SK-N-SH (cell line): ENCODE measurements around the gene P3H2. TPM values are rescaled to one million over a fixed set of nuclear protein-coding genes. Genes with fewer than 3 reads are reported as not detected.
A peak's percentile ranks its signal among the peaks of the same experiment; 100 is the strongest.

Experiments used
- CTCF ChIA-PET: fragments of 300-600, 350-600 bp; formaldehyde crosslinking; extraction: SDS; loops from one replicate; lab custom pipeline; 2021; lab: Yijun Ruan, JAX
- POLR2A ChIA-PET: fragments of 350-600 bp; sonication (Branson Sonifier 250); formaldehyde crosslinking; extraction: SDS; loops from one replicate; lab custom pipeline; 2020; ENCODE audit warnings: antibody characterized with exemption, inconsistent platforms; lab: Yijun Ruan, JAX
- DNase-seq: peaks from one replicate; pipeline ENCODE4 v3.0.0; 2012
- H2AFZ ChIP-seq: fragments of 200-600 bp; sonication (generic); 2 replicates; pipeline ENCODE4 v1.8.1; 2016; ENCODE audit warnings: antibody characterized with exemption, mild to moderate bottlenecking, low read depth
- H3F3A ChIP-seq: fragments of 200-600 bp; sonication (generic); replicated peaks from 2 replicates; pipeline ENCODE3; 2016; ENCODE audit warnings: antibody characterized with exemption, mild to moderate bottlenecking; ENCODE audit not compliant: insufficient read depth
- H3K27ac ChIP-seq, 2 experiments: fragments of 200-500 bp in 1 of 2; fragments of 200-600 bp in 1 of 2; sonication (Bioruptor generic) in 1 of 2; sonication (generic), shearing (Covaris generic) in 1 of 2; 2 replicates each; pipeline versions ENCODE4 v1.5.1 to v1.6.1; 2014 to 2016; ENCODE audit warnings: low read depth in 2 of 2, inconsistent platforms in 1 of 2, low read length in 1 of 2, mild to moderate bottlenecking in 1 of 2, mixed read lengths in 1 of 2
- H3K27me3 ChIP-seq: fragments of 200-600 bp; sonication (generic), shearing (Covaris generic); 2 replicates; pipeline ENCODE4 v1.6.1; 2016; ENCODE audit warnings: mixed run types; ENCODE audit not compliant: insufficient read depth
- H3K36me3 ChIP-seq, 2 experiments: fragments of 200-500 bp in 1 of 2; fragments of 200-600 bp in 1 of 2; sonication (Bioruptor generic) in 1 of 2; sonication (generic) in 1 of 2; replicated peaks in 1 of 2; 2 replicates each; pipeline versions ENCODE3 to v1.5.1; 2014 to 2016; ENCODE audit warnings: low read length in 1 of 2, mild to moderate bottlenecking in 1 of 2; ENCODE audit not compliant: insufficient read depth in 2 of 2, control insufficient read depth in 1 of 2
- H3K4me1 ChIP-seq, 2 experiments: fragments of 200-500 bp in 1 of 2; fragments of 200-600 bp in 1 of 2; sonication (Bioruptor generic) in 1 of 2; sonication (generic), shearing (Covaris generic) in 1 of 2; 2 replicates each; pipeline versions ENCODE4 v1.5.1 to v1.6.1; 2014 to 2016; ENCODE audit warnings: low read depth in 1 of 2, low read length in 1 of 2, mixed run types in 1 of 2; ENCODE audit not compliant: insufficient read depth in 2 of 2, control insufficient read depth in 1 of 2
- H3K4me2 ChIP-seq: fragments of 200-600 bp; sonication (generic), shearing (Covaris generic); 2 replicates; pipeline ENCODE4 v1.6.1; 2017; ENCODE audit warnings: mixed run types
- H3K4me3 ChIP-seq, 2 experiments: fragments of 200-500 bp in 1 of 2; fragments of 200-600 bp in 1 of 2; sonication (Bioruptor generic) in 1 of 2; sonication (generic), shearing (Covaris generic) in 1 of 2; 2 replicates each; pipeline versions ENCODE4 v1.5.1 to v1.8.1; 2014 to 2016; ENCODE audit warnings: low read depth in 2 of 2, inconsistent platforms in 1 of 2, low read length in 1 of 2, mild to moderate bottlenecking in 1 of 2, mixed read lengths in 1 of 2, moderate library complexity in 1 of 2
- H3K79me2 ChIP-seq: fragments of 200-600 bp; sonication (generic); 2 replicates; pipeline ENCODE4 v1.8.1; 2017; ENCODE audit warnings: mild to moderate bottlenecking; ENCODE audit not compliant: insufficient read depth
- H3K9ac ChIP-seq: fragments of 200-600 bp; sonication (generic); 2 replicates; pipeline ENCODE4 v1.6.1; 2017; ENCODE audit warnings: mixed run types
- H3K9me2 ChIP-seq: fragments of 200-600 bp; sonication (generic); 2 replicates; pipeline ENCODE4 v1.6.1; 2017; ENCODE audit warnings: mixed run types
- H3K9me3 ChIP-seq: fragments of 200-600 bp; sonication (generic); 2 replicates; pipeline ENCODE4 v1.6.1; 2017; ENCODE audit warnings: mixed run types, mild to moderate bottlenecking, moderate library complexity
- H4K20me1 ChIP-seq: fragments of 200-600 bp; sonication (generic); 2 replicates; pipeline ENCODE4 v1.6.1; 2017; ENCODE audit warnings: mild to moderate bottlenecking, mixed run types; ENCODE audit not compliant: insufficient read depth
- EZH2phosphoT487 ChIP-seq: fragments of 200-600 bp; sonication (generic); IDR thresholded peaks from 2 replicates; pipeline ENCODE4 v1.6.1; 2017; ENCODE audit warnings: low read depth, mixed run types, mild to moderate bottlenecking, antibody characterized with exemption, moderate library complexity, borderline replicate concordance
- FOSL2 ChIP-seq: IDR thresholded peaks from 2 replicates; pipeline ENCODE4 v1.4.0; 2012; ENCODE audit warnings: low read depth, mild to moderate bottlenecking, moderate library complexity, borderline replicate concordance
- FOXM1 ChIP-seq: IDR thresholded peaks from 2 replicates; pipeline ENCODE4 v1.4.0; 2012; ENCODE audit warnings: low read depth, mild to moderate bottlenecking
- JUND ChIP-seq: IDR thresholded peaks from 2 replicates; pipeline ENCODE4 v1.4.0; 2012
- MXI1 ChIP-seq: IDR thresholded peaks from 2 replicates; pipeline ENCODE4 v1.6.1; 2012; ENCODE audit warnings: mild to moderate bottlenecking, low read depth, low read length, improper control_type of control experiment
- NFIC ChIP-seq: IDR thresholded peaks from 2 replicates; pipeline ENCODE4 v1.4.0; 2012; ENCODE audit warnings: borderline replicate concordance
- PBX3 ChIP-seq: IDR thresholded peaks from 2 replicates; pipeline ENCODE4; 2012
- POLR2AphosphoS5 ChIP-seq: IDR thresholded peaks from 2 replicates; pipeline ENCODE4 v1.6.1; 2012; ENCODE audit warnings: low read depth, low read length
- RFX5 ChIP-seq: IDR thresholded peaks from 2 replicates; pipeline ENCODE4 v1.6.1; 2012; ENCODE audit warnings: mild to moderate bottlenecking, improper control_type of control experiment, low read length
- TCF12 ChIP-seq: IDR thresholded peaks from 2 replicates; pipeline ENCODE4 v1.4.0; 2012
- USF2 ChIP-seq: fragments of 150-350 bp; IDR thresholded peaks from 2 replicates; pipeline ENCODE4 v1.6.1; 2017; ENCODE audit warnings: antibody characterized with exemption, low read length, low read depth, borderline replicate concordance
- YY1 ChIP-seq: IDR thresholded peaks from 2 replicates; pipeline ENCODE4 v1.4.0; 2012; ENCODE audit warnings: low read depth, mild to moderate bottlenecking
- WGBS: methylation state at CpG from one replicate; pipeline ENCODE4 v1.1.6; 2017; ENCODE audit warnings: low lambda C conversion rate; 5-methylcytosine and 5-hydroxymethylcytosine counted together
- polyA plus RNA-seq, 3 experiments: library from polyadenylated mRNA; depleted of rRNA; stranded (reverse); fragments of >200 nt; gene quantifications; 2 replicates each; pipeline ENCODE4 v1.2.3, GENCODE V29; 2012

P3H2 gene
- polyA plus RNA-seq, 1 of the 3 experiments (the other 2 are of a cell fraction) = 2.8 TPM

- no peaks in the 10 kb centered on the region for H3F3A ChIP-seq
- no peak overlapping the region for H3K4me2 ChIP-seq
- no peaks in the 10 kb centered on the region for H3K9me2 ChIP-seq
- peaks cover 0 to 6% of the 10 kb centered on the region in 2 experiments; a peak in 3 of 4 replicates for H3K4me1 ChIP-seq
- WGBS = 38% methylated on average over 5 of the region's 5 CpGs
- H4K20me1 ChIP-seq = no peaks in the 10 kb centered on the region
- POLR2A ChIA-PET = no interaction called here
- CTCF ChIA-PET = interaction anchor here (1.0 kb wide), 1 partner anchor 9 kb away, joined by 3 read pairs; no protein-coding TSS in a partner anchor
- H3K36me3 ChIP-seq = no peaks in the 10 kb centered on the region
- no peak for TF ChIP-seq USF2
- no peak for TF ChIP-seq FOXM1
- TF ChIP-seq MXI1 = no peak
- TF ChIP-seq POLR2AphosphoS5 = no peak
- DNase-seq = no peak
- H3K4me3 ChIP-seq = no peak overlapping the region
- H3K79me2 ChIP-seq = no peaks in the 10 kb centered on the region
- no peaks in the 10 kb centered on the region for H3K9me3 ChIP-seq
- no peak overlapping the region for H2AFZ ChIP-seq
- H3K9ac ChIP-seq = no peak overlapping the region
- no peak overlapping the region for H3K27ac ChIP-seq
- 0 out of 2 replicates have a peak, but pooled peaks cover 5% of the 10 kb centered on the region for H3K27me3 ChIP-seq
These were observed 80.6 kb downstream of the P3H2 start for GRCh38 chr3:190040145-190040544.

GRCh38 chr3:190038050-190038933 is 82.4 kb downstream of the P3H2 start:
- Histone ChIP-seq H3F3A (no peaks in the 10 kb centered on the region), H3K9me2 (no peaks in the 10 kb centered on the region), H3K4me3 (no peak overlapping the region), H3K4me2 (no peak overlapping the region), H3K9me3 (no peaks in the 10 kb centered on the region), H4K20me1 (no peaks in the 10 kb centered on the region), H2AFZ (no peak overlapping the region), H3K9ac (no peak overlapping the region), H3K79me2 (no peaks in the 10 kb centered on the region), H3K4me1 (peaks cover 0 to 6% of the 10 kb centered on the region in 2 experiments; a peak in 1 of 4 replicates), H3K36me3 (no peaks in the 10 kb centered on the region), H3K27me3 (no peaks in the 10 kb centered on the region), H3K27ac (no peak overlapping the region)
- TF ChIP-seq EZH2phosphoT487 (no peak), NFIC (peak; percentile 15; the same call in 1 of the 2 replicates), RFX5 (peak; percentile 75), MXI1 (0 out of 2 replicates have a peak, but pooled peaks have one; percentile 14)
- CTCF ChIA-PET = interaction anchor here (1.5 kb wide), 1 partner anchor 11 kb away, joined by 4 read pairs; no protein-coding TSS in a partner anchor
- POLR2A ChIA-PET = no interaction called here
- WGBS = 20% methylated on average over 6 of the region's 6 CpGs
- peak; percentile 16 for DNase-seq

GRCh38 chr3:190036631-190037030 is 84.1 kb downstream of the P3H2 start:
- POLR2A ChIA-PET = no interaction called here
- Histone ChIP-seq H3K4me3 (no peak overlapping the region), H3K27me3 (no peaks in the 10 kb centered on the region), H3F3A (no peaks in the 10 kb centered on the region), H3K4me1 (no peaks in the 10 kb centered on the region; a peak in 1 of 4 replicates), H3K4me2 (no peak overlapping the region), H3K79me2 (no peaks in the 10 kb centered on the region), H3K36me3 (no peaks in the 10 kb centered on the region), H3K9me3 (no peaks in the 10 kb centered on the region), H3K27ac (no peak overlapping the region; a peak in 1 of 4 replicates)
- CTCF ChIA-PET = interaction anchor here (1.0 to 1.5 kb wide), 2 partner anchors 12 to 151 kb away, joined by 4 read pairs; no protein-coding TSS in a partner anchor
- WGBS = 15% methylated on average over 2 of the region's 2 CpGs
- DNase-seq = no peak
- TF ChIP-seq PBX3 (0 out of 2 replicates have a peak, but pooled peaks have one; percentile 11), FOSL2 (0 out of 2 replicates have a peak, but pooled peaks have one; percentile 6), JUND (peak; percentile 31; the same call in 1 of the 2 replicates), TCF12 (peak; percentile 36; the same call in 1 of the 2 replicates), YY1 (no peak)
- TF ChIP-seq, all 33 proteins: peak for 4
- H3K9me2 ChIP-seq = no peaks in the 10 kb centered on the region
- no peak overlapping the region for H3K9ac ChIP-seq
- H4K20me1 ChIP-seq = no peaks in the 10 kb centered on the region
- H2AFZ ChIP-seq = no peak overlapping the region; the same call in 1 of the 2 replicates
